OCI-LY7 (cell line): Measurements from ENCODE around the gene VSIG1. TPM values are rescaled to one million over a fixed set of nuclear protein-coding genes. Genes with fewer than 3 reads are reported as not detected.

Source experiments
- BruUV-seq: library from RNA; stranded (reverse); fragments of 400-500 nt; replicated peaks from 2 replicates; lab custom pipeline; 2021; lab: Mats Ljungman, UMichigan
- CTCF ChIA-PET: fragments of 300-600 bp; sonication (Branson Sonifier 250); formaldehyde crosslinking; loops from one replicate; lab custom pipeline; 2022; ENCODE audit warnings: antibody characterized with exemption; ENCODE audit not compliant: unreplicated experiment; lab: Charles Lee
- POLR2A ChIA-PET: fragments of 300-600 bp; sonication (Branson Sonifier 250); formaldehyde crosslinking; loops from one replicate; lab custom pipeline; 2022; ENCODE audit warnings: antibody characterized with exemption; lab: Charles Lee
- DNase-seq: peaks from one replicate; pipeline ENCODE4 v3.0.0-alpha.2; 2015; ENCODE audit warnings: low spot score
- H2AFZ ChIP-seq: fragments of 200-600 bp; sonication (generic), shearing (Covaris generic); 2 replicates; pipeline ENCODE4 v1.6.1; 2014; ENCODE audit warnings: mild to moderate bottlenecking, antibody characterized with exemption, low read length, moderate library complexity
- H3K27ac ChIP-seq: fragments of 200-600 bp; sonication (generic); 2 replicates; pipeline ENCODE4 v1.5.1; 2014; ENCODE audit warnings: mixed run types, low read depth, mild to moderate bottlenecking, moderate library complexity, low read length, inconsistent platforms; ENCODE audit not compliant: poor library complexity, severe bottlenecking
- H3K36me3 ChIP-seq: fragments of 200-600 bp; sonication (generic); 2 replicates; pipeline ENCODE4 v1.6.1; 2014; ENCODE audit warnings: mild to moderate bottlenecking, antibody characterized with exemption, low read length, moderate library complexity, mixed read lengths; ENCODE audit not compliant: insufficient read depth
- H3K4me1 ChIP-seq: fragments of 200-600 bp; sonication (generic); 2 replicates; pipeline ENCODE4 v1.5.1; 2014; ENCODE audit warnings: mild to moderate bottlenecking, low read length; ENCODE audit not compliant: insufficient read depth, poor library complexity, severe bottlenecking
- H3K4me2 ChIP-seq: fragments of 200-600 bp; sonication (generic); 2 replicates; pipeline ENCODE4 v1.6.1; 2014; ENCODE audit warnings: mild to moderate bottlenecking, low read length
- H3K4me3 ChIP-seq: fragments of 200-600 bp; sonication (generic); 2 replicates; pipeline ENCODE4 v1.5.1; 2014; ENCODE audit warnings: mild to moderate bottlenecking, low read depth, low read length; ENCODE audit not compliant: poor library complexity, severe bottlenecking
- H3K79me2 ChIP-seq: fragments of 200-600 bp; sonication (generic); 2 replicates; pipeline ENCODE4 v1.6.1; 2016; ENCODE audit warnings: low read depth, mild to moderate bottlenecking, low read length, moderate library complexity, mixed read lengths; ENCODE audit not compliant: insufficient read depth
- H3K9me2 ChIP-seq: fragments of 200-600 bp; sonication (generic); 2 replicates; pipeline ENCODE4 v1.6.1; 2016; ENCODE audit warnings: mild to moderate bottlenecking, low read length, mixed read lengths; ENCODE audit not compliant: insufficient read depth
- H3K9me3 ChIP-seq: fragments of 200-600 bp; sonication (generic); 2 replicates; pipeline ENCODE4 v1.6.1; 2014; ENCODE audit warnings: mild to moderate bottlenecking, mixed run types, low read length, mixed read lengths
- H4K20me1 ChIP-seq: fragments of 200-600 bp; sonication (generic); 2 replicates; pipeline ENCODE4 v1.6.1; 2014; ENCODE audit warnings: mild to moderate bottlenecking, antibody characterized with exemption, low read length, moderate library complexity, mixed read lengths; ENCODE audit not compliant: insufficient read depth
- EZH2phosphoT487 ChIP-seq: fragments of 200-600 bp; sonication (generic); IDR thresholded peaks from 2 replicates; pipeline ENCODE4 v1.6.1; 2018; ENCODE audit warnings: low read depth, borderline replicate concordance, mild to moderate bottlenecking, mixed run types, antibody characterized with exemption, low read length, moderate library complexity, mixed read lengths
- intact Hi-C: fragments of 100-400 bp; cut with micrococcal nuclease; formaldehyde crosslinking; loops from one replicate; pipeline ENCODE4 v1.10.0; 2022; ENCODE audit not compliant: unreplicated experiment
- total RNA-seq, 2 experiments: library from RNA; depleted of rRNA in 1 of 2; stranded (reverse); fragments of >200 nt in 1 of 2; shearing (Covaris generic) in 1 of 2; gene quantifications; 2 replicates each; pipeline ENCODE4 v1.2.3, GENCODE V29; 2014 to 2022
- TF ChIP-seq, protein P1 (sequence below): fragments of 200-600 bp; sonication (generic); conservative IDR thresholded peaks from 2 replicates; pipeline ENCODE4 v1.5.1; 2014; ENCODE audit warnings: mild to moderate bottlenecking, antibody characterized with exemption, low read length, moderate library complexity, mixed read lengths

Gene VSIG1
- total RNA-seq, 2 experiments from 2014 or later = not detected

DNA sequence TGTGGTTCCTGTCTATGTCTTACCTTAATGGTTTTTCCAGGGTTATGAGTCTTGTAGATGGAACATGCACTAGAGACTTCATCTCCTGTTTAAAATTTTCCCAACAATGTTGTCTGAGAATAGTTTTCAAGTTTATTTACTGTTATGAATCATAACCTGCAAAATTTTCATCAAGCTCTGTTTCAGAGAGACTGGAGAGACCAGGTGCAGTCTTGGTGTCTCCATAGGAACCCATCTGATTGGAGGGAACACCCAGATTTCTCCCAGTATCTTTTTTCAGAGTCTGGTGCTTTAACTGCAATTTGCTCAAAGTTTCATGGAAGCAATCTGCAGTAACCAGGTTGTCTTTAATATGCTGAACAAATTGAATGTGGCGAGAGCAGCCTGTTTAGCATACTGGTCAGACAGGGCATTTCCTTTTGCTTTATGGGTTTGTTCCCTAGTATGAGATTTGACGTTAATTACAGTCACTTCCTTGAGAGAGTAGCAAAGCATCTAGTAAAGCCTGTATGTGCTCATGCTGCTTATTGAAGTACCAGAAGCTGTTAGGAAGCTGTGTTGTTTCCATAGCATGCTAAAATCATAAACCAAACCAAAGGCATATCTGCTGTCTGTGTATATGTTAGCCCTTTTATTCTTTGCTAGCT is 18.8 kb upstream of the VSIG1 start:
- intact Hi-C loops = loop anchor here (10.0 kb wide), 2 partner anchors 109 to 279 kb away; no protein-coding TSS in a partner anchor
- no TSS peak for BruUV-seq
- Histone ChIP-seq H3K36me3 (no peaks in the 10 kb centered on the region), H3K9me2 (no peaks in the 10 kb centered on the region), H3K4me1 (no peaks in the 10 kb centered on the region), H3K4me2 (no peak overlapping the region), H2AFZ (no peak overlapping the region), H3K79me2 (no peaks in the 10 kb centered on the region), H3K9me3 (no peaks in the 10 kb centered on the region), H3K27ac (no peak overlapping the region), H4K20me1 (no peaks in the 10 kb centered on the region), H3K4me3 (no peak overlapping the region)
- TF ChIP-seq EZH2phosphoT487 = no peak
- TF ChIP-seq, protein P1, sequence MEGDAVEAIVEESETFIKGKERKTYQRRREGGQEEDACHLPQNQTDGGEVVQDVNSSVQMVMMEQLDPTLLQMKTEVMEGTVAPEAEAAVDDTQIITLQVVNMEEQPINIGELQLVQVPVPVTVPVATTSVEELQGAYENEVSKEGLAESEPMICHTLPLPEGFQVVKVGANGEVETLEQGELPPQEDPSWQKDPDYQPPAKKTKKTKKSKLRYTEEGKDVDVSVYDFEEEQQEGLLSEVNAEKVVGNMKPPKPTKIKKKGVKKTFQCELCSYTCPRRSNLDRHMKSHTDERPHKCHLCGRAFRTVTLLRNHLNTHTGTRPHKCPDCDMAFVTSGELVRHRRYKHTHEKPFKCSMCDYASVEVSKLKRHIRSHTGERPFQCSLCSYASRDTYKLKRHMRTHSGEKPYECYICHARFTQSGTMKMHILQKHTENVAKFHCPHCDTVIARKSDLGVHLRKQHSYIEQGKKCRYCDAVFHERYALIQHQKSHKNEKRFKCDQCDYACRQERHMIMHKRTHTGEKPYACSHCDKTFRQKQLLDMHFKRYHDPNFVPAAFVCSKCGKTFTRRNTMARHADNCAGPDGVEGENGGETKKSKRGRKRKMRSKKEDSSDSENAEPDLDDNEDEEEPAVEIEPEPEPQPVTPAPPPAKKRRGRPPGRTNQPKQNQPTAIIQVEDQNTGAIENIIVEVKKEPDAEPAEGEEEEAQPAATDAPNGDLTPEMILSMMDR = no peak
- POLR2A ChIA-PET = no interaction called here
- DNase-seq = no peak
- CTCF ChIA-PET = no interaction called here

DNA sequence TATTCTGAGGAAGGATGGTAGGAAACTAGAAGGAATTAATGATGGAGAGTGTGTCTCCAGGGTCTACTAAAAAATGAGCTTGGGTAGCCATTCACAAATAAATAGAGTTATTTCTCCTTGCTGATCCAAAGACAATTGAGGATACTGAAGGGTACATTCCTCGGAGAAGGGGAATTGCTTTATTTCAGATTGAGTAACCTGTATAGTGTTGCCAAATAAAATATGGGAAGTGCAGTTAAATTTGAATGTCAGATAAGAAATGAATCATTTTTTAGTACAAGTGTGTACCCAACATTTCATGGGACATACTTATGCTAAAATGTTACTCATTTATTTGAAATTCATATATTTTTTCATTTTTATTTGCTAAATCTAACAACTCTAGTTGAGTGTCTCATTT is 16.0 kb upstream of the VSIG1 start:
- no peaks in the 10 kb centered on the region for H3K36me3 ChIP-seq

More for the DNA sequence above, 16.0 kb upstream of the VSIG1 start:
- Histone ChIP-seq H3K4me1 (no peaks in the 10 kb centered on the region), H3K4me2 (no peak overlapping the region), H4K20me1 (no peaks in the 10 kb centered on the region), H3K79me2 (no peaks in the 10 kb centered on the region), H3K27ac (no peak overlapping the region), H3K4me3 (no peak overlapping the region), H2AFZ (no peak overlapping the region), H3K9me3 (no peaks in the 10 kb centered on the region), H3K9me2 (no peaks in the 10 kb centered on the region)
- TF ChIP-seq EZH2phosphoT487 = no peak
- TF ChIP-seq, protein P1 = no peak
- intact Hi-C loops = loop anchor here (10.0 kb wide), 2 partner anchors 106 to 276 kb away; no protein-coding TSS in a partner anchor
- BruUV-seq = no TSS peak
- no peak for DNase-seq
- ChIA-PET CTCF (no interaction called here), POLR2A (interaction anchor here (0.7 kb wide), 1 partner anchor 9 kb away, joined by 3 read pairs; no protein-coding TSS in a partner anchor)
